Body of pancreas (tissue), 4 donors: Measurements from ENCODE around the gene TCHHL1.

ENCODE experiments used
- CTCF ChIP-seq, 7 experiments: fragments of 450-650 bp in 4 of 7; fragments of 200-600 bp in 3 of 7; sonication (generic) in 3 of 7; IDR thresholded peaks; one replicate each; pipeline ENCODE4 v1.5.1; 2016 to 2019; ENCODE audit warnings: antibody characterized with exemption in 7 of 7
- POLR2A ChIP-seq, 3 donors: fragments of 450-650 bp; IDR thresholded peaks; one replicate each; pipeline ENCODE4 v1.6.1; 2016; ENCODE audit warnings: antibody characterized with exemption in 3 of 3, mild to moderate bottlenecking in 2 of 3

GRCh38 chr1:152042030-152042429 lies 46.8 kb downstream of the TCHHL1 start:
- no peak for TF ChIP-seq CTCF (IDR thresholded peaks at IDR 0.05)
- no peak for TF ChIP-seq POLR2A (IDR thresholded peaks at IDR 0.05)
